Measurements from ENCODE around the gene LUC7L.
A peak's percentile ranks its signal among the peaks of the same experiment; 100 is the strongest.

DNA sequence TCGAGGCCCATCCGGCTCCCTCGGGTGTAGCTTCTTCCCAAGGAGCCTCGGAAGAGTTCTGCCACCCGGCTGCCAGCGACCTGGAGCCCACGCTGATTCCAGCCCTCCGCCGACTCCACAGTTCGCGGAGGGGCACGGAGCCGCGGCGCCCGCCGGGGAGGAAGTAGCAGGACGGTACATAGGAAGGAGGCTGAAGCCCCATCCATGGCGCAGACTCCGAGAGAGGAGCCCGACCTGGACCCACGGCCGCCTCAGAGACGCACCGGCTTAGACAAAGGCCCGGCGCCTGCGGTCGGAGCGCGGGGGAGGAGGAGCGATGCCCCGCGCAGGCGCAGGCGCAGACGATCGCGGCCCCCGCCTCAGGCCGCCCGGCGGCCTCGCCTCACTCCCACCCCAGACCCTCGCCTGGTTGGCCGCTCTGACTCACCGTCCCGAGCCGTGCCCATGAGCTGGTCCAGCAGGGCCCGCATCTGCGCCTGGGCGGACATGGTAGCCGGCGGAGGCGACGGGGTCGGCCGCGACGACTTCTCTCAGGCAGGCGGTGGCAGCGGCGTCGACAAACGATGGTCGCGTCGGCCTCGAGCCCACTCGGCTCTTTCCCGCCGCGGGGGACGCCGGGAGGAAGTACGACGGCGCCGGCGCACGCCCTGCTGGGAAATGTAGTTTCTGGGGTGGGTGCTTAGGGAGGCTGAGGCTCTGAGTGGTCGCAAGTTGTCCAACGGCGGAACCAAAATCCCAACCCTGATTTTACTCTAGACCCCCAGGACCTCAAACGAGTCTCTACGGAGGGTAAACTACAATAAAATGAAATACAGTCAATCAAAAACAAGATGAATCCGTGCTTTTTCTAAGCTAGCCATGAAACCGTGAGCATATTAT is at the start of gene LUC7L:
- TF ChIP-seq POLR2A (IDR thresholded peaks at IDR 0.05; ENCODE audit: low read depth, low read length) (peak; percentile 100), CREM (IDR thresholded peaks at IDR 0.05; ENCODE audit: low read depth) (peak; percentile 98), RCOR1 (conservative IDR thresholded peaks at IDR 0.05; ENCODE audit: low read depth, low read length) (no peak), ELK1 (IDR thresholded peaks at IDR 0.05; ENCODE audit: low read depth, low read length) (peak; percentile 60; the same call in 1 of the 2 replicates), USF1 (IDR thresholded peaks at IDR 0.05; ENCODE audit: borderline replicate concordance, extremely low read length, insufficient read depth, low read depth, low read length) (no peak)
- TF ChIP-seq, protein P1, sequence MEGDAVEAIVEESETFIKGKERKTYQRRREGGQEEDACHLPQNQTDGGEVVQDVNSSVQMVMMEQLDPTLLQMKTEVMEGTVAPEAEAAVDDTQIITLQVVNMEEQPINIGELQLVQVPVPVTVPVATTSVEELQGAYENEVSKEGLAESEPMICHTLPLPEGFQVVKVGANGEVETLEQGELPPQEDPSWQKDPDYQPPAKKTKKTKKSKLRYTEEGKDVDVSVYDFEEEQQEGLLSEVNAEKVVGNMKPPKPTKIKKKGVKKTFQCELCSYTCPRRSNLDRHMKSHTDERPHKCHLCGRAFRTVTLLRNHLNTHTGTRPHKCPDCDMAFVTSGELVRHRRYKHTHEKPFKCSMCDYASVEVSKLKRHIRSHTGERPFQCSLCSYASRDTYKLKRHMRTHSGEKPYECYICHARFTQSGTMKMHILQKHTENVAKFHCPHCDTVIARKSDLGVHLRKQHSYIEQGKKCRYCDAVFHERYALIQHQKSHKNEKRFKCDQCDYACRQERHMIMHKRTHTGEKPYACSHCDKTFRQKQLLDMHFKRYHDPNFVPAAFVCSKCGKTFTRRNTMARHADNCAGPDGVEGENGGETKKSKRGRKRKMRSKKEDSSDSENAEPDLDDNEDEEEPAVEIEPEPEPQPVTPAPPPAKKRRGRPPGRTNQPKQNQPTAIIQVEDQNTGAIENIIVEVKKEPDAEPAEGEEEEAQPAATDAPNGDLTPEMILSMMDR (IDR thresholded peaks at IDR 0.05 in 2 of 3, conservative IDR thresholded peaks at IDR 0.05 in 1 of 3; ENCODE audit: control insufficient read depth in 2 of 3, extremely low read depth in 1 of 3, insufficient read depth in 1 of 3, low read depth in 3 of 3, low read length in 3 of 3): no peak
